HG03432 (cell line): ENCODE results near the gene TMC1.
"Not testable (repeated sequence)": the region's sequence is repeated elsewhere in the genome, so short reads cannot be mapped to it uniquely, and the experiment has no call there.

Experiments
- ATAC-seq: cut with Tn5 transposase; IDR thresholded peaks from one replicate; pipeline ENCODE4 v1.9.1; 2021; ENCODE audit warnings: mild to moderate bottlenecking, moderate library complexity; ENCODE audit not compliant: unreplicated experiment

Gene TMC1

GRCh38 chr9:72521416-72521815 lies at the start of gene TMC1:
Gene TMC1, plus strand, starts transcription at chr9:72521608. Its CDS starts 127,041 bp downstream, at chr9:72648649.
- ATAC-seq, result not testable (repeated sequence)

- peak; percentile 92 for ATAC-seq
Measured at GRCh38 chr9:72473474-72474261, 47.7 kb upstream of the TMC1 start.

- no peak for ATAC-seq
Measured at GRCh38 chr9:72474676-72475075, 46.7 kb upstream of the TMC1 start.

- no peak for ATAC-seq
Measured at GRCh38 chr9:72476100-72476499, 45.3 kb upstream of the TMC1 start.

GRCh38 chr9:72476617-72477437 lies 44.6 kb upstream of the TMC1 start:
- no peak for ATAC-seq

GRCh38 chr9:72477930-72478518 lies 43.4 kb upstream of the TMC1 start:
- no peak for ATAC-seq

GRCh38 chr9:72478966-72479365 lies 42.4 kb upstream of the TMC1 start:
- no peak for ATAC-seq

GRCh38 chr9:72480261-72480660 lies 41.1 kb upstream of the TMC1 start:
- ATAC-seq, result not testable (repeated sequence)

- ATAC-seq, result no peak
Measured at GRCh38 chr9:72480921-72481320, 40.5 kb upstream of the TMC1 start.

- ATAC-seq, result no peak
Measured at GRCh38 chr9:72485821-72486593, 35.4 kb upstream of the TMC1 start.

GRCh38 chr9:72486594-72486955 lies 34.8 kb upstream of the TMC1 start:
- ATAC-seq, result no peak

- not testable (repeated sequence) for ATAC-seq
Measured at GRCh38 chr9:72487665-72488064, 33.7 kb upstream of the TMC1 start.

- no peak for ATAC-seq
Measured at GRCh38 chr9:72489986-72490385, 31.4 kb upstream of the TMC1 start.

GRCh38 chr9:72491242-72491641 lies 30.2 kb upstream of the TMC1 start:
- ATAC-seq, result no peak

GRCh38 chr9:72494051-72494450 lies 27.4 kb upstream of the TMC1 start:
- no peak for ATAC-seq

GRCh38 chr9:72497447-72498046 lies 23.9 kb upstream of the TMC1 start:
- ATAC-seq, result no peak

- ATAC-seq, result no peak
Measured at GRCh38 chr9:72506615-72507014, 14.8 kb upstream of the TMC1 start.

GRCh38 chr9:72509053-72509452 lies 12.4 kb upstream of the TMC1 start:
- peak; percentile 37 for ATAC-seq

- ATAC-seq, result peak; percentile 97
Measured at GRCh38 chr9:72509635-72510034, 11.8 kb upstream of the TMC1 start.

- not testable (repeated sequence) for ATAC-seq
Measured at GRCh38 chr9:72521011-72521410, 397 bp upstream of the TMC1 start.
